Kidney glomerular epithelial cell (primary cell): ENCODE measurements around the gene MT1M.
"Not testable (repeated sequence)": the region's sequence is repeated elsewhere in the genome, so short reads cannot be mapped to it uniquely, and the experiment has no call there.

Experiments
- DNase-seq: peaks from one replicate; lab custom pipeline; 2025; lab: John Stamatoyannopoulos, UW

MT1M gene

GRCh38 chr16:56674570-56674969 is 42.1 kb downstream of the MT1M start:
- not testable (repeated sequence) for DNase-seq

- DNase-seq = no peak
Observed at GRCh38 chr16:56675685-56676210, 43.3 kb downstream of the MT1M start.

GRCh38 chr16:56677474-56677873 is 45.0 kb downstream of the MT1M start:
- DNase-seq = no peak

- DNase-seq = no peak
Observed at GRCh38 chr16:56679078-56679730, 46.7 kb downstream of the MT1M start.

- DNase-seq = no peak
Observed at GRCh38 chr16:56679818-56680217, 47.4 kb downstream of the MT1M start.

GRCh38 chr16:56681939-56682702 is 49.7 kb downstream of the MT1M start, which contains the start of gene MT1X:
Gene MT1X (plus strand): TSS chr16:56682470. CDS start chr16:56682541, 71 bp downstream.
- peak; percentile 82 for DNase-seq

GRCh38 chr16:56682703-56683397 is 50.4 kb downstream of the MT1M start:
- DNase-seq = no peak
